NCI-H146 treated with DMSO at 0.1 percent for 48 hours (cell line): ENCODE results near the gene HTR3C.
"Not testable (repeated sequence)": the region's sequence is repeated elsewhere in the genome, so short reads cannot be mapped to it uniquely, and the experiment has no call there.

Source experiments
- DNase-seq: peaks from one replicate; lab custom pipeline; 2025; ENCODE audit not compliant: unreplicated experiment; lab: John Stamatoyannopoulos, UW

The HTR3C gene, protein sequence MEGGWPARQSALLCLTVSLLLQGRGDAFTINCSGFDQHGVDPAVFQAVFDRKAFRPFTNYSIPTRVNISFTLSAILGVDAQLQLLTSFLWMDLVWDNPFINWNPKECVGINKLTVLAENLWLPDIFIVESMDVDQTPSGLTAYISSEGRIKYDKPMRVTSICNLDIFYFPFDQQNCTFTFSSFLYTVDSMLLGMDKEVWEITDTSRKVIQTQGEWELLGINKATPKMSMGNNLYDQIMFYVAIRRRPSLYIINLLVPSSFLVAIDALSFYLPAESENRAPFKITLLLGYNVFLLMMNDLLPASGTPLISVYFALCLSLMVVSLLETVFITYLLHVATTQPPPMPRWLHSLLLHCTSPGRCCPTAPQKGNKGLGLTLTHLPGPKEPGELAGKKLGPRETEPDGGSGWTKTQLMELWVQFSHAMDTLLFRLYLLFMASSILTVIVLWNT

DNA sequence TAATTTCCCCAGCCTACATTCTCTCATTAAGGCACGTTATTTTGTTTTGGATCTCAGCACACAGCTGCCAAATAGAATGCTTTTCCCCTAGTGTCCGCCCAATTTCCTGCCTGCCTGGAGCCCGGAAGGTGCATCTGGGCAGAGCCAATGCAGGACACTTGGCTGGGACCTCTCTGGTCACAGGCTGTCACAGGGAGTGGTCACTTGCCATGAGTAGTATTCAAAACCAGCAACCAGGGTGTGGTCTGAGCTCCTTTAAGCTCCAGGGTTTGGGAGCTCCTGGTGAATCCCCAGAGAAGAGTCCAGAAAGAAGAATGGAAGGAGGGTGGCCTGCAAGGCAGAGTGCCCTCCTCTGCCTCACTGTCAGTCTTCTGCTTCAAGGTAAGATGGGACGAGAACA lies at the start of gene HTR3C:
Gene HTR3C (plus strand): TSS at position 281 of the 400 bp plus-strand sequence. CDS start 34 bp downstream, at position 315.
- no peak for DNase-seq

DNA sequence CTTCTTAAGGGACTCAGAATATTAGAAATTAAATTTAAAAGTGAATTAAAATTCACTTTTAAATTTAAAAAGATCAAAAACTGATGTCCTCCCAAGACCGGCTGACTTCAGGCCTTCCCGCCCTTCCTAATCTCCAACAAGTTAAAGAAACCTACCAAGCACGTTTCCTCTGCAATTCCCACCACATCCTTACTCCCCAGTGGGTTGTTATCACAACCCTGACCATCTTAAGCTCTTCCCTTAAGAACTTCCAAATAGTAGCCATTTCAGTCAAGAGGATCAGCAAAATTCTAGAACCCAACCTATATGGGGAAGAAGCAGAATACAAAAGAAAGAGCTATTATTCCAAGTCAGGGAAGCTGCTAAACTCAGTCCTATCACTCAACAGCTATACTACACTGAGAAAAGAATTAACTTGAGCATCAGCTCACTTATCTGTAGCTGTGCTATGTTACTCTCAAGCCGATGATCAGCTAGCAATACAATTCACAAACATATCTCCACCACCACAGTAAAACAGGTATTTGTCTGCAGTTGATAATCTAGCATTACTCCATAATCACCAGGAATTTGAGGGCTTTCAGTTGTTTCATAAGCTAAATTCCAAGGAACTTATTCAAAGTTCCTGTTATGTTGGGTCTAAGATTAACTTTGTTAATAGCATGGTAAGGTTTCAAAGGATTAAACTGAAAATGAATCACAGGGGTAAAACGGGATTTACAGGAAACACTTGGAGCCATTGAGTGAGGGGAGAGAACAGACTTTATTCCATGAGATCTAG lies 49.5 kb upstream of the HTR3C start:
- DNase-seq, result no peak

DNA sequence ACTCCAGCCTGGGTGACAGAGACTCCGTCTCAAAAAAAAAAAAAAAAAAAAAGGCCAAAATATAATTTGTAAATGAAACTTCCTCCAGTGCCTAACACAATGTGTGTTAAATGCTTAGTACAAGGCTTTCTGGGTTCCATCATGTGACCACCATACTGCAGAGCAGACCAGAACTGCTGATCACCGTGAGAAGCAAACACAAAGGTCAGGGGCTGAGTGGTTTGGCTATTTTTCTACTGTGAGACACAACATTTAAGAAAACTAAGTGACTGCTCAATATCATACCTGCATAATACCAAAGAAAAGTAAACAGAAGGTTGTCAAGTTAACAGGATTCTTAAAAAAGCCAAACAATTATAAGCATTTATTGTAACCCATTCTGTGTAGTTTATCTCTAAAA lies 48.4 kb upstream of the HTR3C start:
- DNase-seq, result no peak

DNA sequence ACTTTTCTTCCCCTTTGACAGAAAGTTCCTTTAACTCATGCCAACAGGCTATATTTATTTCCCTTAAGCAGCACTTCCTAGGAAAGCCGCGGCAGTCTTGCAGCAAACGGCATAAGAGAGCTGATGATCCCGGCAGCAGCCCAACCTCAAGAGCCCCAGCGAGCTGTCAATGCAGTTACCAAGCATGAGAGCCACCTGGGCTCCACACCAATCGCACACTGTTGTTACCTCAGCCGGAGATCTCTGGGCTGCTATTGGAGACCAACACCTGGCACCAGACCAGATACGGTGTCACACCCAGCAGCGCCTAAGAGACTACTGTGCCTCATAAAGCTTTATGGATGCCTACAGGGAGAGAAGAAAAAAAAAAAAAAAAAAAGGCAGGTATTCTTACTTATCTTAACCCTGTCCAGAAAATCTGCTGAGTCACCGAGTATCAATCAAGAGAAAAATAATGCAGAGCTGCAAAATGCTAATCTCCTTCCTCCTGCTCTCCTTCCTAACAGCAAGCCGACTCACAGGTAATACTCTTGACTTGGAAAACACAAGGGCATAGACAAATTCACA lies 46.8 kb upstream of the HTR3C start:
- DNase-seq, result peak; percentile 99

DNA sequence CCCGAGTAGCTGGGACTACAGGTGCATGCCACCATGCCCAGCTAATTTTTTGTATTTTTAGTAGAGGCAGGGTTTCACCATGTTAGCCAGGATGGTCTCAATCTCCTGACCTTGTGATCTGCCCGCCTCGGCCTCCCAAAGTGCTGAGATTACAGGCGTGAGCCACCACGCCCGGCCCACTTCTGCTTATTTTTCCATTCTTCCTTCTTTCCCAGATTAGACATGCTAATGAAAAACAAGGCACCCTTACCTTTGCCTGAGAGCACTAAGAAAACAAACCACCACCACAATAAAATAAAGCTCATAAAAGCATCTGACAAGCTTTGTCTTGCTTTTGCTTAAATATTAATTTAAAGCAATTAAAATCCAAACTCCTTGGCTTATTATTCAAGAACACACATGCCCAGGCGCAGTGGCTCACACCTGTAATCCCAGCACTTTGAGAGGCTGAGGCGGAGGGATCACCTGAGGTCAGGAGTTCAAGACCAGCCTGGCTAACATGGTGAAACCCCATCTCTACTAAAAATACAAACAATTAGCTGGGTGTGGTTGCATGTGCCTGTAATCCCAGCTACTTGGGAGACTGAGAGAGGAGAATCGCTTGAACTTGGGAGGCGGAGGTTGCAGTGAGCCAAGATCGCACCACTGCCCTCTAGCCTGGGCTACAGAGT lies 45.6 kb upstream of the HTR3C start:
- DNase-seq, result not testable (repeated sequence)

DNA sequence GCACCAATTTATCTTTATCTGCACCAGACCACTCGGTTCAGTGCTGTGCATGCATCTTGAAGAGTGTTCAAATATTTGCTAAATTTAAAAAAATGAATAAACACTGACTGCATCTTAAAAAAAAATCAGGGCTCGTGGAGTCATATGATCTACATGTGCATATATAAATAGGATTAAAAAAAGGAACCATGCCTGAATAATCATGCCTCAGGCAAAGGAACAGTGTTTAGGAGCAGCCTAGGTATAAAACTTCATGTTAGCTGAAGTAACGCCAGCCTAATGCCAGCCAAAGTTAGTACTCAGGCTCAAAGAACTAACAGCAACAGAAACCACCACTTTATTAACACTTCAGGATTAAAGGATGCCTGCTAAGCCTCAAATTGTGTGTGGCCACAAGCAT lies 44.7 kb upstream of the HTR3C start:
- DNase-seq, result no peak

DNA sequence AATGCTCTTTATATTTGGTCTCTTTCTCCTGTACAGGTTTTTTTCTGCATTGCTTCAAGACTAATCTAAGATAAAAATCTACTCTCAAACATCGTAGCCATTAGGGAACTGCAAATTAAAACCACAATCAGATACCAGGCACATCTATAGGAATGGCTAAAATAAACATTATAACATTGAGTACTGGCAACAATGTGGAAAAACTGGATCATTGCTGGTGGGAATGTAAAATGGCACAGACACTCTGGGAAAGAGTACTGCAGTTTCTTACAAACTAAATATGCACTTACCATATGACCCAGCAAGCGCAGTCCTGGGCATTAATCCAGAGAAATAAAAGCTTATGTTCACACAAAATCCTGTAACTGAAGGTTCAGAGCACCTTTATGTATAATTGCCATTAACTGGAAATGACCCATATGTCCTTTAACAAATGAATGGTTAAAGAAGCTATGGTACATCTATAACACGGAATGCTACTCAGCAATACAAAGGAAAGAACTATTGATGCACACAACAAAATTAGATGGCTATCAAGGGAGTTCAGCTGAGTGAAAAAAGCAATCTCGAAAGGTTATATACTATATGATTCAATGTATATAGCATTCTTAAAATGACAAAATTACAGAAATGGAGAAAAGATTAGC lies 41.5 kb upstream of the HTR3C start:
- DNase-seq, result no peak

DNA sequence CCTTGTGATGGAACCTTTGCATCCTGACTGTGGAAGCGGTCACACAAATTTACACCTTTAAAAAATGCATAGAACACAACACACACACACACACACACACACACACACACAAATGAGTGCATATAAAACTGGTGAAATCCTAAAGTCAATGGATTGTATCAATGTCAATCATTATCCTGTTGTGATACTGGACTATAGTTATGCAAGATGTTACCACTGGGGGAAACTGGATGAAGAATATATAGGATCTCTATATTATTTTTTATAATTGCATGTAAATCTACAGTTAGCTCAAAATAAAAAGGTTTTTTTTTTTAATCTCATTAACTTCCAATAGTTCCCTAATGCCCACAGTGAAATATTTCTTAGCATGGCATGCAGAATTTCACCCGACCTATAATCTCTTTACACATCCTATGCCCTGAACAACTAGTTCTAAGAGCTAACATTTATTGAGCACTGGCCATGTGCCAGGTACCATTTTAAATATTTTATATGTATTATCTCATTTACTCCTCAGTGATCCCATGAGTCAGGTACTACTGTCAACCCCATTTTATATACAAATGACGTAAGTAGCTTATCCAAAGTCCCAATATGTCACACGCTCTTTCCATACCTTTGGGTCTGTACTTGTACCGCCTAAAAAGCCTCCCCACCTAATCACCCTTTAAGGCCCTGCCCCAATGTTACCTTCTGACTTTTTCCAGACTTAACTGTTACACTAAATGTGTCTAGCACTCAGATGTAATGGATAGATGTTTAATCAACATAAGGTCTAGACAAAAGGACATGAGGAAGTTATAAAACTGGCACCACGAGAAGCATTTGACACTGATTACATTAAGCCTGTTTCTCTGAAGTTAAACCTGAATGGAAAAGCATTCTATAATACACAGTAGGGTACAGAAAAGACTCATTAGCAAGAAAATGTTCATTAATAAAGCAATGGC lies 40.6 kb upstream of the HTR3C start:
- no peak for DNase-seq

DNA sequence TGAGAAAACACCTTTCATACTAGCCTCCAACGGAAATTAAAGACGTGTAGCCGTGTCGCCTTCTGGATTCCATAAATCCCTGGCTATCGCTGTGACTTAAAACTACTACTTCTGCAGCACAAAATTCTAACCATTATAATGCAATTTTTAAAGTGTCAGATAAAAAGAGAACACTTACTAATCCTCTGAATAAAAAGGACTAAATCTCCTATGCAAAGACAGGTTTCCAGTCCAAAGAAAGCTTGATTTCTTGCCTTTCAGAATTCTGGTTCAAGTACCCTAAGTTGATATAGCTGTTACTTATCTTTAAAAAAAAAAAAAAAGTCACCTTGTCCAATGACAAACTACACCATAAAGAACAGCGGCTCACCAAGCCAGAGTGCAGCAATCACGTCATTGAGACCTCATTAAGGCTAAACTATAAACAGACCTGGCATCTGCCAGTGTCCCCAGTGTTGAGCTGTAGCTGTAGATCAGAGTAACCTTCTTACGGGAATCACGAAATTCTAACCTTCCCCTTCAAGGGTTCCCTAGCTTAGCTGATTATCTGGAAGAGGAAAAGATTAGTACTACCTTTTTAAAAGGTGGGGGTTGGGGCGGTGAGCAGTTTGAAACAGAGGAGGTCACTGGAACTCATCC lies 37.3 kb upstream of the HTR3C start:
- no peak for DNase-seq

DNA sequence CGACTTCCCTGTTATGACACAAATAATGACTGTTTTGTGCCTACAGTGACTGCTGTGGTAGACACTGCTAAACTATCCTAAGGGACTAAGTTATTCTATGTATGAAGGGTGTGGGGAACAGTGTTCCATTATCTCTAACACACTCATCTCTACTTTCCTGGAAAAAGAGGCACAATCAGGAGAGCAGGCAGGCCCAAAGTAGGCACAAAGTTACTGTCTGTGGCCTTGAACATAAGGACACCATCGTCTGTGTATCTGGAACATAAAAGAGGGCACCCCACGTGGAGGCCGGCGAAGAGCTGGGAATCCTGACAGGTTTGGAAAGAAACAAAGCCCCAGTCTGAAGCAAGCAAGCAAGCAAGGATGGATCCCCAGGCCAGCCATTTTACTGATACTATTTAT lies 36.7 kb upstream of the HTR3C start:
- DNase-seq, result no peak

DNA sequence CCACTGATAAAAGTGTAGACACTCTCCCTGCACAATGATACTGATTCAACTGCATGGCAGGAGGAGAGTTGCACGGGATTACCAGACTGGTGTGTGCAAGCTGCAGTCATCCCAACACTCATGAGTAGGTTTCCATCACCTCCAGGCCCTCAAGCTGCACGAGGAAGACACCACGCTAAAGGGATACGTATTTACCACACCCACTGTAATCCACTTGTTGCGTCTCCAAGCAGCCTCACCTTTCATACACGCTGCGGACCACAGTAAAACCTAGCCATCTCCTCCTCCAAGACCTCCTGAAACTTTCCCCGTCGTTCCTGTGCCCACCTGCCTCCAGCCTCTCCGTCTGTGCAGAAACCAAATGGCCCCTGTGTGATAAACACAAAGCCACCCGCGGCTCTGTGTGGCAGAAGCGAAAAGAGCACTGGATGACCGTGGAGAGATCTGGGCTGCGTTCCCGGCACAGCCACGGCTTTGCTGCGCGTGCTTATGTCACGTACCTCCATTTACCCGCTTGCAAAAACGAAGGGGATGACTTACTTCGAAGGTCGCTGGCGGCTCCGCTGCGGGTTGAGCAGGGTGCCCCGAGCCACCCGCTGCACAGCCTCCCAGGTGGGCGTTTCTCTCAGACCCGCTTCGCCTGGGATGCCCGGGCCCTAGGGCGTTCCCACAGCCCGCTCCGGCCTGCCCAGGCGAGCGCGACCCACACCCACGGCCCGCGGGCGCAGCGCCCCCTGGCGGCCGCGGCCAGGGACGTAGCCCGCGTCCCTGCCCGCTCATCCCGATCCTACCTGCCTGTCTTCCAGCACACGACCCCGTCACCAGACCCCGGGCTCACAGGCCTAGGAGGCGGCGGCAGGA lies 35.8 kb upstream of the HTR3C start:
- DNase-seq, result peak; percentile 65

DNA sequence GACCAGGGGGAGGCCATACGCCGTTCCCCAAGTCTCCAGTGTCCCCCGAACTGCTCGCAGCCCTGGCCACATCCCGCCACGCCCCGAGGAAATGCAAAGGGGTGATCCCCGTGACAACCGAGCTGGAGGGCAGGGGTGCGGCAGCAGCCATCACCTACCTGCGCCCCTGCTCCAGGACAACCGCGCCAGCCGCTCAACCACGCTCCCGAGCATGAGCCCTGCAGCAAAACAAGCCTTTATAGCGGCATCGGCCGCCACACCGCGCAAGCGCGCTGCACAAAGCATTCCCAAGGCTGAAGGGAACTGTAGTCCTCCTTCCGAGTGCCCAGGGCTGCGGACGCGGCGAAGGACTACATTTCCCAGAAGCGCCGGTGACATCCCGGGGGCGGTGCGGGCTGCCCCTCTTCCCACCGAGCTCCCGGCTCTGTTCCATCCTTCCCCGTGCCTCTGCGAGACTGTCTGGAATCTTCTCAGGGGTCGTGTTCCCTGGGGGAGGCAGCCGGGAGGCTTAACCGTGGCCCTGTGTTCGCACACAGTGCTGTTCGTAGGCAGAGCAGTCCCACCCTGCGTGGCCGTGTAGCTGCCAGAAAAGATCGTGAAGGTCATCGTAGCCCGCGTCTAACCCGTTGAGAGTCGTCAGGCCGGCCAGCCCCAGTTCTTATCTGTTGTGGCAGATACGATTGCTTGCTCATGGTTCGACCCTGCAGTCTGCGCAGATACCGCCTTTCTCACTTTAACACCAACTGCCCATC lies 35.0 kb upstream of the HTR3C start, which contains the start of gene ABCC5:
Gene ABCC5 (minus strand): TSS at position 213 of the 752 bp plus-strand sequence. CDS start 3,492 bp downstream, outside the sequence.
- DNase-seq, result peak; percentile 97

DNA sequence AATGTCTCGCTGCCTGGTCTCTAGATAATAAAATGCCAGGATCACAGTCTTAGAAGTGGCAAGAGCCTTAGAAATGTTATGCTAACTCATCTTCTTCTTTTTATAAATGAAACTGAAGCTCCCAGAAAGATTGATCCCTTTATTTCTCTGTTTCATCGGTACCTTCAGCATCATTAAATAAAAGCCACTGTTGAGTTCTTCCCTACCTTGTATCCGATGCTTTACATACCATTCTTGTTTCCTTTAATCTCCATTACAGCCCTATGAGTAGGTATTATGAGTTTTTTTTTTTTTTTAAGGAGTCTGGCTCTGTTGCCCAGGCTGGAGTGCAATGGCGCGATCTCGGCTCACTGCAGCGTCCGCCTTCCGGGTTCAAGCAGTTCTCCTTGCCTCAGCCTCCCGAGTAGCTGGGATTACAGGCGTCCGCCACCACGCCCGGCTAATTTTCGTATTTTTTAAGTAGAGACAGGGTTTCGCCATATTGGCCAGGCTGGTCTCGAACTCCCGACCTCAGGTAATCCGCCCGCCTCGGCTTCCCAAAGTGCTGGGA lies 34.3 kb upstream of the HTR3C start:
- no peak for DNase-seq

DNA sequence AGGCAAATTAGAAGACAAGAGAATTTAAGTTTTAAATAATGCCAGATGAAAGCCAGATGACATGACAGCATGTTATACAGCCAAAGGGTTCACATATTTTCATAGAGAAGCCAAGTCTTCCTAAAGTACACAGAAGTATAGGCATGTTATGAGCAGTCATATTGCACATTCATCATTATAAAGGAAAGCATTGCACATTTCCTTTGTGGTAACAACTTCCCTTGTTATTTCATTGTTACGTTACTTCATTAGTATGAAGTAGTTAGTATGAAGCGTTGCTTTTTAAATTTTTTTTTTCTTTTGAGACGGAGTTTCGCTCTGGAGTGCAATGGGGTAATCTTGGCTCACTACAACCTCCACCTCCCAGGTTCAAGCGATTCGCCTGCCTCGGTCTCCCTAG lies 30.5 kb upstream of the HTR3C start:
- DNase-seq, result no peak

DNA sequence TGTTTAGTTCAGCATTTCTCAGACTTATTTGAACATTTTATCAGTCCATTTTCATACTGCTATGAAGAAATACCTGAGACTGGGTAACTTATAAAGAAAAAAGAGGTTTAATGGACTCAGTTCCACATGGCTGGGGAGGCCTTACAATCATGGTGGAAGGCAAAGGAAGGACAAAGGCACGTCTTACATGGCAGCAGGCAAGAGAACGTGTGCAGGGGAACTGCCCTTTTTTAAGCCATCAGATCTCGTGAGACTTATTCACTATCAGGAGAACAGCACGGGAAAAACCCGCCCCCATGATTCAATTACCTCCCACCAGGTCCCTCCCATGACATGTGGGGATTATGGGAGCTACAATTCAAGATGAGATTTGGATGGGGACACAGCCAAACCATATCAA lies 27.6 kb upstream of the HTR3C start:
- not testable (repeated sequence) for DNase-seq

DNA sequence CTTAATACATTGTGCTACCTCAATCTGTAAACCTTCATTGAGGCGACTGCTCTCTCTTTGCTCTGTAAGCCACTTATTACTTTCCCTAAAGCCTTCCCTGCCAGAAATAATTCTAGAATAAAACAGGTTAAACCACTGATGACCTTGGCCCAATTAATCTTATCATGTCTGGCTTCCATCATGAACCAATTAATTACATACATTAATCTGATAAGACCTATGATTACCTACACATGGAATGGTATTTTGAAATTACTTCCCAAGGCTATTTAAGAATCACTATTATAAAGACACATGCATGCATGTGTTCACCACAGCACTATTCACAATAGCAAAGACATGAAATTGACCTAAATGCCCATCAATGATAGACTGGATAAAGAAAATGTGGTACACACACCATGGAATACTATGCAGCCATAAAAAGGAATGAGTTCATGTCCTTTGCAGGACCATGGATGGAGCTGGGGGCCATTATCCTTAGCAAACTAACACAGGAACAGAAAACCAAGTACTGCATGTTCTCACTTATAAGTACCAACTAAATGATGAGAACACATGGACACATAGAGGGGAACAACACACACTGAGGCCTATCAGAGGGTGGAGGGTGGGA lies 24.5 kb upstream of the HTR3C start:
- DNase-seq, result not testable (repeated sequence)

DNA sequence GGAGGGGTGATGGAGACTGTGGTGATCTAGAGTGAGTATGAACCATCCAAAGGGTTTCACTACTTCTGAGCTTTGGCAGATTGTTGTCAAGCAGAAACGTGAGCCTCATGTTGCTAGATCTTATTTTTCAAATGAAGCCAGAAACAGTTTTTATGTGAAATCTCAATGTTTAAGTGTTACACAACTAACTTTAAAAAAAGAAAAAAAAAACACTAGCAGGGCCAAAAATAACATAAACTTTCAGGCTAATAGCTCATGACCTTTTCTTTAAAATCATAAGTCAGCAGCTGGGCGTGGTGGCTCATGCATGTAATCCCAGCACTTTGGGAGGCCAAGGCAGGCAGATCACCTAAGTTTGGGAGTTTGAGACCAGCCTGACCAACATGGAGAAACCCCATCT lies 23.4 kb upstream of the HTR3C start:
- no peak for DNase-seq
